Coronary artery (tissue), 2 donors: ENCODE results near the gene BMAL1.

Experiments used
- DNase-seq: peaks from one replicate; pipeline ENCODE4 v3.0.0-alpha.2; 2017; ENCODE audit warnings: low spot score
- H3K27ac ChIP-seq, 2 donors: fragments of 200-600 bp; sonication (generic); one replicate each; pipeline ENCODE4 v1.5.1; 2016 to 2019
- H3K4me3 ChIP-seq: fragments of 200-600 bp; sonication (generic); 2 replicates; pipeline ENCODE4 v1.5.1; 2016; ENCODE audit warnings: mild to moderate bottlenecking, moderate library complexity
- CTCF ChIP-seq: fragments of 200-600 bp; sonication (generic); IDR thresholded peaks from one replicate; pipeline ENCODE4 v1.5.1; 2019; ENCODE audit warnings: antibody characterized with exemption

BMAL1 gene

GRCh38 chr11:13304655-13305335 lies 27.2 kb downstream of the BMAL1 start:
- no peak overlapping the region for H3K27ac ChIP-seq
- no peak for TF ChIP-seq CTCF
- no peak for DNase-seq
- H3K4me3 ChIP-seq: no peak overlapping the region

GRCh38 chr11:13308704-13309103 lies 31.1 kb downstream of the BMAL1 start:
- DNase-seq: no peak
- Histone ChIP-seq H3K4me3 (no peak overlapping the region), H3K27ac (no peak overlapping the region)
- TF ChIP-seq CTCF: no peak

GRCh38 chr11:13309156-13309555 lies 31.6 kb downstream of the BMAL1 start:
- no peak for DNase-seq
- Histone ChIP-seq H3K4me3 (no peak overlapping the region), H3K27ac (no peak overlapping the region)
- TF ChIP-seq CTCF: no peak

GRCh38 chr11:13310443-13310842 lies 32.9 kb downstream of the BMAL1 start:
- no peak for TF ChIP-seq CTCF

GRCh38 chr11:13311570-13311969 lies 34.0 kb downstream of the BMAL1 start:
- TF ChIP-seq CTCF: no peak
- DNase-seq: no peak
- Histone ChIP-seq H3K27ac (no peak overlapping the region), H3K4me3 (no peak overlapping the region)

More at GRCh38 chr11:13310443-13310842, 32.9 kb downstream of the BMAL1 start:
- no peak overlapping the region for H3K27ac ChIP-seq
- no peak for DNase-seq
- no peak overlapping the region for H3K4me3 ChIP-seq

- no peak overlapping the region for H3K27ac ChIP-seq
Observed at GRCh38 chr11:13313005-13313819, 35.6 kb downstream of the BMAL1 start.

More at GRCh38 chr11:13313005-13313819, 35.6 kb downstream of the BMAL1 start:
- TF ChIP-seq CTCF: no peak
- H3K4me3 ChIP-seq: no peak overlapping the region
- no peak for DNase-seq
